Stimulated activated CD4-positive, alpha-beta T cell treated with anti-CD3 and anti-CD28 coated beads, Interleukin-2, amount 100 ng/mL, for 48 hours (primary cell): Measurements from ENCODE around the gene EPN1.
A peak's percentile ranks its signal among the peaks of the same experiment; 100 is the strongest.

Experiments used
- DNase-seq, 2 donors: peaks; one replicate each; pipeline ENCODE4 v3.0.0-alpha.2; 2020

The EPN1 gene

GRCh38 chr19:55646889-55647731 is 27.9 kb upstream of the EPN1 start:
- DNase-seq = no peak

- DNase-seq = no peak
These were observed 27.1 kb upstream of the EPN1 start, which contains the start of gene CCDC106 for GRCh38 chr19:55647732-55648584. Gene CCDC106, plus strand, starts transcription at chr19:55648212. Its CDS starts 835 bp downstream, at chr19:55649047.

DNA sequence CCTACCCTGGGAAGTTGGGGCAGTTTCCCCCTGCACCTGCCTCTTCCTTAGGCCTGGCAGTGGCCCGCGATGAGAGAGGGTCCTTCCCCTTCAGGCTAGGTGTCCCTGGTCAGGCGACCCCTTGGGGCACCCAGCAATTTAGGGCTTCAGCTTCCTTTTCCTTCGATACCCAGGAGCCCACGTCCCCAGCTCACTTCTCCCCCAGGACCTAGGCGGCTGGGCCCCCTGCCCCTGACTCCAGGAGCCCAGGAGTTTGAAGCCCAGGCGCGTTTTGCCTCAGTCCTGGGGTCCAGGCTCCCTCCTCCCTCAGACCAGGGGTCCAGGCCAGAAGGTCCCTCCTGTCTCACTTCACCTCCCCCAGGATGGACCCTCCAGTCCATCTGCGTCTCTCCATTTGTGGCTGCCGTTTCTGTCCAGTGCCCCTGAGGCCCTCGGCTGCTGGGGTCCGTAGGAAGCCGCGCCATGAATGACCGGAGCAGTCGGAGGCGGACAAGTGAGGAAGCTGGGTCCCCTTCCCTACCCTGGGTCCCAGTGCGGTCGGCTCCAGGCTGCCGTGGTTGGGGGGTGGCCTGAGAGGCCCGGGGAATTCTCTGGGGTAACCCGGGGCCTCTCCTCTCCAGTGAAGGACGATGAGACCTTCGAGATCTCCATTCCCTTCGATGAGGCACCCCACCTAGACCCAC is 26.3 kb upstream of the EPN1 start:
- no peak for DNase-seq

DNA sequence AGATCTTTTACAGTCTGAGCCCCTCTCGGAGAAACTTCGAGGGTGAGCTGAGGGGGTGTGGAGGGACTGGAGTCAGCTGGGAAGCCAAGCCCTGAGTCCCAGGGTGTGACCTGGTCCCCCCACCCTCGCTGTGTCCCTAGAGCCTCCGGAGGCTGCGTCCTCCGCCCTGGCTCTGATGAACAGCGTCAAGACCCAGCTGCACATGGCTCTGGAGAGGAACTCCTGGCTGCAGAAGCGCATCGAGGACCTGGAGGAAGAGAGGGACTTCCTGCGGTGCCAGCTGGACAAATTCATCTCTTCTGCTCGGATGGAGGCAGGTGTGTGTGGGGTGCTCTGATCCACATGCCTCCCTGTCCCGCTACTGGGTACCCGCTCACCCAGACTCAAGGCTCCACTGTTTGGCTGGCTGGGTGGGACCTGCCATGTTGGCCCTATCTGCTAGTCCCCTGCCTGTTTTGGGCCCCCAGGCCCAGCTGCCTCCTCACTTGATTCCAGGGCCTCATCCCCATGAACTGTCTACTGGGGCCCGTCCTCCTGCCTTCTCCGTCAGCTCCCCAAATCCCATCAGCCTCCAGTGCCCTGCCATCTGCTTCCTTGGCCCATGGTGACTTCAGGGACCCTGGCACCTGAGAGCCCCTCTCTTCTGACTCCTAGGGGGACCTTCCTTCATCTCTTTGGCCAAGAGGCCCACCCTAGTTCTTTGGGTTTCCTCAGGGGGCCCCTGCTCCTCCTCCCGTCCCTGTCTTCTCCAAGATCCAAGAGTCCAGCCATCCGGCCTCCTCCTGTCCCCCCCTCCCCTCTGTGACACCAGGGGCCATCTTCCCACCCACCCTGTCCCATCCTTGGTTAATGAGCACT is 25.5 kb upstream of the EPN1 start:
- no peak for DNase-seq

- DNase-seq = no peak
These were observed 24.9 kb upstream of the EPN1 start for GRCh38 chr19:55650126-55650557.

GRCh38 chr19:55650602-55651230 is 24.3 kb upstream of the EPN1 start:
- DNase-seq = no peak

- DNase-seq = no peak
These were observed 23.8 kb upstream of the EPN1 start for GRCh38 chr19:55651236-55651635.

- no peak for DNase-seq
These were observed 22.5 kb upstream of the EPN1 start for GRCh38 chr19:55652311-55653128.

- DNase-seq = peak; percentile 93 to 97
These were observed 21.2 kb upstream of the EPN1 start for GRCh38 chr19:55653651-55654322.

GRCh38 chr19:55654323-55654867 is 20.6 kb upstream of the EPN1 start:
- DNase-seq = peak; percentile 96 to 98

GRCh38 chr19:55654868-55655647 is 20.0 kb upstream of the EPN1 start, which contains the start of gene U2AF2:
Gene U2AF2, plus strand, starts transcription at chr19:55655035. Its CDS starts 70 bp downstream, at chr19:55655105.
- peak; percentile 96 to 97 for DNase-seq

- DNase-seq = no peak
These were observed 19.4 kb upstream of the EPN1 start for GRCh38 chr19:55655648-55656040.

DNA sequence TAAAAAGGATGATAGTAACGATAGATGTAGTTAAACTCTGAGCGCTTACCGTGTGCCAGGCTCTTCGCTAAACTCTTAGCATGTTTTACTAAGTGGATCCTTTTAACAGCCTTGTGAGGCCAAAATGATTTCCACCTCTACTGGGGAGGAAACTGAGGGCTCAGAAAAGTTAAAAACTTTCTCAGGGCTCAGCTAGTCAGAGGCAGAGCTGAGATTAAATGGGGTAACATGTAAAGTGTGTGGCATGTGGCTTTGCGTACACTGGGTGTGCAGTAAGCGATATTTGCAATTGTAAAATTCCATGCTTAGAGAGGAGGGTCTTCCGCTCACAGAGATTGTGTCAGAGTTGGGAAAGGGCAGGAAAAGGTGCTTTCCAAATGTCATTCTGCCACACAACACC is 18.5 kb upstream of the EPN1 start:
- no peak for DNase-seq

DNA sequence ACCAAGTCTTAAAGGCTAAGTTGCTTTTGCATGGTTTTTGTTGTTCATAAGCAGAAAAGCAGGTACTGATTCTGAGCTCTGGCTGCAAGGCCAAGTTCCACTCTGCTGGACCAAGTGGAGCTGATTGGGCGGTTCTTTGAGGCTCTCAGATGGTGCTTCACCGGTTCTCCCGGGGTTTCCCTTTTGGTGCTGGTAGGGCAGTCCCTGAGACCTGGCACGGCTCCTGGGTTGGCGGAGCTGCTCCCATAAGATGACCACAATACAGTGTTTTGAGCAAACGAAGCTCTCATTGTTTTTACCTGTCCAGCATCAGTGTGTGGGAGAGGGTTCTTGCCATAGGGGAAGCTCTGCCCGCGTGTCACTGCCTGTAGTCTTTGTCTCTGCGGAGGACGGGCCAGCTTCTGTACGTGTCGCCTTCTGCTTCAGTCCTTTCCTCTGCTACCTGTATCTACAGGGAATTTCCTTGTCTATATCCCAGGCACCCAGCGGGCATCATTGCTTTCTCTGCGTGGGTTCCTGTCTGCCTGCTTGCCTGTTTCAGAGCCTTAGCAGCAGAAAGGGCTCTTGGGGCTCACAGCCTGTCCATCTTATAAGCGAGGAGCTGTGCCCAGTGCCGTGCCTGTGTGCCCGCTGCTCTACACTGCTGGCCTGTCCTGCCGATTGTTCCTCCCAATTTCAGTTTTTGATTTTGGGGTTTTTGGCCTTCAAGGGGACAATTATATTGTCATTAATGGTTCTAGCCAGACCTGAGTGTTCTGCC is 17.9 kb upstream of the EPN1 start:
- no peak for DNase-seq

DNA sequence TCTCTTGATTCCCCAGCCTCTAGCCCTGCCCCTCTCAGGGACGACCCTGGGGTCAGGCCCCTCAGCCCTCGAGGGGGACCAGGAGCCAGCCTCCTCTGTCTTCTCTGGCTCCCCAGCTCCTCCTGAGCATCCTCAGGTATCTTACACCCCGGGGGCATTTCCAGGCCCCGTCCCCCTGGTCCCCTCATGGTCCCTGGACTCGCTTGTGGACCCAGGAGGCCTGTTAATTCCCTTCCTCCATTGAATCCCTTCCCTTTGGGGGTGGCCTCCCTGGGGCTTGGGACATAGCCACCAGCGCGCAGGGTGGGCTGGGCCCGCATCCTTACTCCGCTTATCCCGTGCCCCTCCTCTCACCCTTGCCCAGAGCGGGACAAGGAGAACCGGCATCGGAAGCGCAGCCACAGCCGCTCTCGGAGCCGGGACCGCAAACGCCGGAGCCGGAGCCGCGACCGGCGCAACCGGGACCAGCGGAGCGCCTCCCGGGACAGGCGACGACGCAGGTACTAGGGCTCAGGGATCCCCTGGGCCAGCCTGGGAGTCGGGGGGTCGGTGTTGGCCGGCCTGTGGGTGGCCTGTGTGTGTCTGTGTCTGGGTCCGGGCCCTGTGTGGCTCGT is 16.1 kb upstream of the EPN1 start:
- DNase-seq = no peak

DNA sequence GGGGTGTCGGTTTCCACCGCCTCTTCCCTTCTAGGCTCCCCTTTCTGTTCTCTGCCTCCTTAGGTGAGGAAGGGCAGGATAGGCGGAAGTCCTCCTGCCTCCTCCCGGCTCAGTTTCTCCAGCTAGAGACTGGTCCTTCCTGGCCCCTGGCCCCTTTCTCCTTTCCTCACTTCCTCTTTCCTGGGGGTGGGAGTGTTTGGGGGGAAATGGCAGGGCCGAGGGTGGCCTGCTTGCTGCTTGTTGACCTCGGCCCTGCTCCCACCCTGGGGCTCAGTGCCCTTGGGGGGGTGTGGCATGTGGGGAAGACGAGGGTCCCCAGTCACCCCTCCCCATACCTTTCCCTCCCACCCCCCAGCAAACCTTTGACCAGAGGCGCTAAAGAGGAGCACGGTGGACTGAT is 15.2 kb upstream of the EPN1 start:
- no peak for DNase-seq

- no peak for DNase-seq
These were observed 14.6 kb upstream of the EPN1 start for GRCh38 chr19:55660404-55660803.

GRCh38 chr19:55660991-55661390 is 14.0 kb upstream of the EPN1 start:
- DNase-seq = no peak
